Measurements from ENCODE around the gene RNASE8.
A peak's percentile ranks its signal among the peaks of the same experiment; 100 is the strongest.

GRCh38 chr14:21038441-21039422 lies 18.9 kb upstream of the RNASE8 start:
- TF ChIP-seq, protein P1, sequence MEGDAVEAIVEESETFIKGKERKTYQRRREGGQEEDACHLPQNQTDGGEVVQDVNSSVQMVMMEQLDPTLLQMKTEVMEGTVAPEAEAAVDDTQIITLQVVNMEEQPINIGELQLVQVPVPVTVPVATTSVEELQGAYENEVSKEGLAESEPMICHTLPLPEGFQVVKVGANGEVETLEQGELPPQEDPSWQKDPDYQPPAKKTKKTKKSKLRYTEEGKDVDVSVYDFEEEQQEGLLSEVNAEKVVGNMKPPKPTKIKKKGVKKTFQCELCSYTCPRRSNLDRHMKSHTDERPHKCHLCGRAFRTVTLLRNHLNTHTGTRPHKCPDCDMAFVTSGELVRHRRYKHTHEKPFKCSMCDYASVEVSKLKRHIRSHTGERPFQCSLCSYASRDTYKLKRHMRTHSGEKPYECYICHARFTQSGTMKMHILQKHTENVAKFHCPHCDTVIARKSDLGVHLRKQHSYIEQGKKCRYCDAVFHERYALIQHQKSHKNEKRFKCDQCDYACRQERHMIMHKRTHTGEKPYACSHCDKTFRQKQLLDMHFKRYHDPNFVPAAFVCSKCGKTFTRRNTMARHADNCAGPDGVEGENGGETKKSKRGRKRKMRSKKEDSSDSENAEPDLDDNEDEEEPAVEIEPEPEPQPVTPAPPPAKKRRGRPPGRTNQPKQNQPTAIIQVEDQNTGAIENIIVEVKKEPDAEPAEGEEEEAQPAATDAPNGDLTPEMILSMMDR (IDR thresholded peaks at IDR 0.05), result no peak
- TF ChIP-seq POLR2A (IDR thresholded peaks at IDR 0.05) (peak; percentile 34), POLR2AphosphoS5 (IDR thresholded peaks at IDR 0.05) (peak; percentile 48 to 82 (median 63)), EP300 (IDR thresholded peaks at IDR 0.05; ENCODE audit: low read depth) (no peak)
